ENCODE data around the gene MMP7.

DNA sequence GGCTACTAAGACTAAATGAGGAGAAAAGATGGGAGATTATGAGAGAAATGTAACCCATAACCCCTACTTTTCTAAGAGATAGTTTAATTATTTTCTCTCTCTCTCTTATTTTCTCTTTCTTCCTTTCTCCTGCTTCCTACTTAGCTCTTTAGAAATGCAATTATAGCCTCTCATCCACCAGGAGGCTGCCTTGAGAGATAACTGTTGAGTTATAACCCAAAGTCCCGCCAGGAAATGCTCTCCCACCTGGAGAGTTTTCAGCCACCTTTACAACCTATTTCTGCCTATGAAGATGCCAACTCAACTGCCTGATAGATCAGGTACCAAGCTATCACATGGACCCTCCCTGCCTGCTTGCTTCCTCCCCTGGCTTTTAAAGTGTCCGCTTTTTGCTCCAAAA lies 44.0 kb downstream of the MMP7 start:
- TF ChIP-seq, protein P1, sequence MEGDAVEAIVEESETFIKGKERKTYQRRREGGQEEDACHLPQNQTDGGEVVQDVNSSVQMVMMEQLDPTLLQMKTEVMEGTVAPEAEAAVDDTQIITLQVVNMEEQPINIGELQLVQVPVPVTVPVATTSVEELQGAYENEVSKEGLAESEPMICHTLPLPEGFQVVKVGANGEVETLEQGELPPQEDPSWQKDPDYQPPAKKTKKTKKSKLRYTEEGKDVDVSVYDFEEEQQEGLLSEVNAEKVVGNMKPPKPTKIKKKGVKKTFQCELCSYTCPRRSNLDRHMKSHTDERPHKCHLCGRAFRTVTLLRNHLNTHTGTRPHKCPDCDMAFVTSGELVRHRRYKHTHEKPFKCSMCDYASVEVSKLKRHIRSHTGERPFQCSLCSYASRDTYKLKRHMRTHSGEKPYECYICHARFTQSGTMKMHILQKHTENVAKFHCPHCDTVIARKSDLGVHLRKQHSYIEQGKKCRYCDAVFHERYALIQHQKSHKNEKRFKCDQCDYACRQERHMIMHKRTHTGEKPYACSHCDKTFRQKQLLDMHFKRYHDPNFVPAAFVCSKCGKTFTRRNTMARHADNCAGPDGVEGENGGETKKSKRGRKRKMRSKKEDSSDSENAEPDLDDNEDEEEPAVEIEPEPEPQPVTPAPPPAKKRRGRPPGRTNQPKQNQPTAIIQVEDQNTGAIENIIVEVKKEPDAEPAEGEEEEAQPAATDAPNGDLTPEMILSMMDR (conservative IDR thresholded peaks at IDR 0.05; ENCODE audit: low read length) = no peak
- no peak for TF ChIP-seq EZH2phosphoT487 (IDR thresholded peaks at IDR 0.05; ENCODE audit: borderline replicate concordance, low read depth, low read length)
